PFSK-1 (cell line): Measurements from ENCODE around the gene MSX2.

Experiments used
- POLR2AphosphoS5 ChIP-seq: IDR thresholded peaks from 2 replicates; pipeline ENCODE4 v1.6.1; 2012; ENCODE audit warnings: low read depth, mild to moderate bottlenecking, control low read depth, low read length, moderate library complexity
- TF ChIP-seq, protein P1 (sequence below), 2 experiments: IDR thresholded peaks; 2 replicates each; pipeline versions ENCODE4 v1.6.1 to v1.8.0; 2011 to 2012; ENCODE audit warnings: low read depth in 2 of 2, low read length in 2 of 2, control low read depth in 1 of 2, inconsistent platforms in 1 of 2, mild to moderate bottlenecking in 1 of 2, moderate library complexity in 1 of 2; ENCODE audit not compliant: insufficient read depth in 1 of 2

DNA sequence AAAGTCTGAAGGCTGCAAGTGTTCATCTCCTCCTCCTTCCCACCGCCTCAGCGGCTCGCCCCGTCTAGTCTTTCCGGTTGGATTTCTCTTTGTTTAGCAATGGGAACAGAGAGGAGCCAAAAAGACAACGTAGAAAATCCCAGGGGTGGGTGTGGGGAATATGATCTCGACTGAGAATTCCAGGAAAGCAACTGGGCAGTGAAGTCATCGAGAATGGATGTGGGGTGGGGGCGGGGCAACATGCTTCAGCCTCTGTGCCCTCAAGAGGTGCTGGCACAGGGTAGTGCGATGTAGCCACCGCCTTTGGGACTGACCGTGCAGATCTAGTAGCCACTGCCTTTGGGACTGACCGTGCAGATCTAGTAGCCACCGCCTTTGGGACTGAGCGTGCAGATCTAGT is 12.9 kb downstream of the MSX2 start:
- TF ChIP-seq POLR2AphosphoS5: no peak
- TF ChIP-seq, protein P1, sequence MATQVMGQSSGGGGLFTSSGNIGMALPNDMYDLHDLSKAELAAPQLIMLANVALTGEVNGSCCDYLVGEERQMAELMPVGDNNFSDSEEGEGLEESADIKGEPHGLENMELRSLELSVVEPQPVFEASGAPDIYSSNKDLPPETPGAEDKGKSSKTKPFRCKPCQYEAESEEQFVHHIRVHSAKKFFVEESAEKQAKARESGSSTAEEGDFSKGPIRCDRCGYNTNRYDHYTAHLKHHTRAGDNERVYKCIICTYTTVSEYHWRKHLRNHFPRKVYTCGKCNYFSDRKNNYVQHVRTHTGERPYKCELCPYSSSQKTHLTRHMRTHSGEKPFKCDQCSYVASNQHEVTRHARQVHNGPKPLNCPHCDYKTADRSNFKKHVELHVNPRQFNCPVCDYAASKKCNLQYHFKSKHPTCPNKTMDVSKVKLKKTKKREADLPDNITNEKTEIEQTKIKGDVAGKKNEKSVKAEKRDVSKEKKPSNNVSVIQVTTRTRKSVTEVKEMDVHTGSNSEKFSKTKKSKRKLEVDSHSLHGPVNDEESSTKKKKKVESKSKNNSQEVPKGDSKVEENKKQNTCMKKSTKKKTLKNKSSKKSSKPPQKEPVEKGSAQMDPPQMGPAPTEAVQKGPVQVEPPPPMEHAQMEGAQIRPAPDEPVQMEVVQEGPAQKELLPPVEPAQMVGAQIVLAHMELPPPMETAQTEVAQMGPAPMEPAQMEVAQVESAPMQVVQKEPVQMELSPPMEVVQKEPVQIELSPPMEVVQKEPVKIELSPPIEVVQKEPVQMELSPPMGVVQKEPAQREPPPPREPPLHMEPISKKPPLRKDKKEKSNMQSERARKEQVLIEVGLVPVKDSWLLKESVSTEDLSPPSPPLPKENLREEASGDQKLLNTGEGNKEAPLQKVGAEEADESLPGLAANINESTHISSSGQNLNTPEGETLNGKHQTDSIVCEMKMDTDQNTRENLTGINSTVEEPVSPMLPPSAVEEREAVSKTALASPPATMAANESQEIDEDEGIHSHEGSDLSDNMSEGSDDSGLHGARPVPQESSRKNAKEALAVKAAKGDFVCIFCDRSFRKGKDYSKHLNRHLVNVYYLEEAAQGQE (IDR thresholded peaks at IDR 0.05; ENCODE audit: insufficient read depth in 1 of 2, low read depth in 2 of 2, low read length in 2 of 2): no peak
